Mesothelial cell of epicardium (in vitro differentiated cells): ENCODE measurements around the gene PYCARD. TPM values are rescaled to one million over a fixed set of nuclear protein-coding genes. Genes with fewer than 3 reads are reported as not detected.
"Not testable (repeated sequence)": the region's sequence is repeated elsewhere in the genome, so short reads cannot be mapped to it uniquely, and the experiment has no call there.

Experiments used
- DNase-seq, 2 experiments: peaks; one replicate each; pipeline ENCODE4 v3.0.0; 2021; ENCODE audit warnings: low spot score in 2 of 2; ENCODE audit not compliant: unreplicated experiment in 2 of 2
- H3K27ac Mint-ChIP-seq: 2 replicates; pipeline ENCODE4 v1.8.0; 2021; ENCODE audit warnings: mixed read lengths
- H3K27me3 Mint-ChIP-seq: 2 replicates; pipeline ENCODE4 v1.8.0; 2021; ENCODE audit warnings: low read depth, mixed read lengths
- H3K36me3 Mint-ChIP-seq: 2 replicates; pipeline ENCODE4 v1.8.0; 2021; ENCODE audit warnings: mixed read lengths
- H3K4me1 Mint-ChIP-seq: 2 replicates; pipeline ENCODE4 v1.8.0; 2021; ENCODE audit warnings: mixed read lengths
- H3K4me3 Mint-ChIP-seq: 2 replicates; pipeline ENCODE4 v1.8.0; 2021; ENCODE audit warnings: mild to moderate bottlenecking, moderate library complexity, mixed read lengths
- H3K9me3 Mint-ChIP-seq: 2 replicates; pipeline ENCODE4 v1.8.0; 2021; ENCODE audit warnings: mixed read lengths
- CTCF ChIP-seq: fragments of 200-600 bp; sonication (generic); IDR thresholded peaks from one replicate; pipeline ENCODE4 v1.5.0; 2021; ENCODE audit warnings: antibody characterized with exemption; ENCODE audit not compliant: unreplicated experiment
- total RNA-seq: library from RNA; stranded (reverse); gene quantifications from 3 replicates; pipeline ENCODE4 v1.2.1, GENCODE V29; 2021

The PYCARD gene
- total RNA-seq, 1 donor from 2014 or later: 6.5 TPM

DNA sequence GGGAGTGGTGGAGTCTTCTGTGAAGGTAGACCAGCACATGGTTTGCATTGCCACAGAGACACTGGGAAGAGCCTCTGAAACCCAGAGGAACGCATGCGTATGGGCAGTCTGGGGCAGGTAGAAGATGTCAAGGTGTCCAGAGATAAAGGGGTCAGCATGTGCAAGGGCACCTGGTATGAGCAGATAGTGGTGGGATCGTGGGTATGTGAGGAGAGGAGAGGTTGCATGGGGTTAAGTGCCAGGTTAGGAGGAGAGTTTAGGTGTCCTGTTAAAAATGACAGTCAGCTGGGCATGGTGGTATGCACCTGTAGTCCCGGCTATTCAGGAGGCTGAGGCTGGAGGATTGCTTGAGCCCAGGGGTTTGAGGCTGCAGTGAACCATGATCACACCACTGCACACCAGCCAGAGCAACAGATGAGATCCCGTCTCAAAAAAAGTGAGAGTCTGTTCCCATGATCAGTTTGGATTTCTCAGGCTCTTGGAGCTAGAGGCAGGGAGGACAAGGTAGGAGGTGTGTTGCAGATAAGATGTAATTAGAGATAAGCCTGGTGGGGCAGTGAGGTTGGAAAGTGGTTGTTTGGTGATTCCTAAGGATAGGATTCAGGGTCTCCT is 3.0 kb downstream of the PYCARD start:
- H3K36me3 Mint-ChIP-seq: peaks cover 24% of the 10 kb centered on the region
- peaks cover 13% of the 10 kb centered on the region for H3K4me1 Mint-ChIP-seq
- peaks cover 32% of the 10 kb centered on the region for H3K27me3 Mint-ChIP-seq
- H3K4me3 Mint-ChIP-seq: no peak overlapping the region
- no peak overlapping the region for H3K27ac Mint-ChIP-seq
- H3K9me3 Mint-ChIP-seq: no peaks in the 10 kb centered on the region
- DNase-seq: no peak
- no peak for TF ChIP-seq CTCF

DNA sequence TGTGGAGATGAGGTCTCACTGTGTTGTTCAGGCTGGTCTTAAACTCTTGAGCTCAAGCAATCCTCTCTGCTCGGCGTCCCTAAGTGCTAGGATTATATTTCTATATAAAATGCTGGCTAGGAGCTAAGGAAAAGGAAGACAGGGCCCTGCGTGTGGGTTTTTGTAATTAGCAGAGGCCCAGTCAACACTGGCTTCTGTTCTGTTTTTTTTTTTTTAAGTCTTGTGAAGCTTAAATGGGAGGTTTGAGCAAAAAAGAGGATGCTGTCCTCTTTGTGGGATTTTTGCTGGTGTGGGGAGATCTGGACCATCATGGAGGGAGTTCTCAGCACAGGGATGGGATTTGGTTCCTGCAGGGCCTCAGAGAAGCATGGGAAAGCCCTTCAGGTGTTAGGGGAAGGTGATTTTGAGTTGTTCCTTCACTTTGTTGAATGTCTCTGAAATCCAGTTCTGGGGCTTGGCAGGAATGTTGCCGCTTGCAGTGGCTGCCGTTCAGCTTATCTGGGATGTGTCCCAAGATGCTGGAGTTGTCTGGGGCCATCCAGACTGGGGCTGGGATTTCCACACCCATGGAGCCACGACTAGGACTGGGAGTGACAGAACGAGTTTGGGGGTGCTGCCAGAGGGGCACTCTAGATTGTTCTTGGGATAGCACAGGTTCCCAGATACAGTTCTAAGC is 4.2 kb downstream of the PYCARD start:
- no peaks in the 10 kb centered on the region for H3K9me3 Mint-ChIP-seq
- DNase-seq: no peak
- no peak for TF ChIP-seq CTCF
- peaks cover 13% of the 10 kb centered on the region for H3K4me1 Mint-ChIP-seq
- H3K27ac Mint-ChIP-seq: no peak overlapping the region
- H3K27me3 Mint-ChIP-seq: peaks cover 21% of the 10 kb centered on the region
- H3K36me3 Mint-ChIP-seq: peaks cover 29% of the 10 kb centered on the region
- no peak overlapping the region for H3K4me3 Mint-ChIP-seq

DNA sequence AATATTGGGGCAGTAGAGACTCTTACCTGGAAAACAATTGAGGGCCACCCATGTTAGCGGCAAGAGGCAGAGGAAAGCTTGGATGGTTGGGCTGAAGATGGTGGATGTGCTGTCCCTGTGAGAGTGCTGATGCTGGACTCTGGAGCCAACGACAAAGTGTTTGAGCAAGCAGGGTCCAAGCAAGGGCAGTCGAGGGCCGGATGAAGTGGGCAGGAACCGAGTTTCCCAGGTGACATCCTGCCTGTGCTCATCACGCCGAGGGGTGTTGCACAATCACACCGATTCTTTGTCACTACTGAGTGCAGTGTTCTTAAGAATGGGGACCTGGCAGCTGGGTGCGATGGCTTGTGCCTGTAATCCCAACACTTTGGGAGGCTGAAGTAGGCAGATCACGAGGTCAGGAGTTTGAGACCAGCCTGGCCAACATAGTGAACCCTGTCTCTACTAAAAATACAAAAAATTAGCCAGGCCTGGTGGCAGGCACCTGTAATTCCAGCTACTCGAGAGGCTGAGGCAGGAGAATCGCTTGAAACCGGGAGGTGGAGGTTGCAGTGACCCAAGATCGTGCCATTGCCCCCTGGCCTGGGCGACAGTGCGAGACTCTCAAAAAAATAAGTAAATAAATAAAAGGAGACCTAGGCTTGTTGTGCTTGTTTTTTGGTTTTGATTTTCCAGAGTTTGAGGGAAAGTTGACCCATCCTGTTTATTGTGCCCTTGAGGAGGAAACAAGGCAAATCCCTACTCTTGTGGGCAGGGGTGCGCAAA is 6.1 kb downstream of the PYCARD start:
- H3K27ac Mint-ChIP-seq: no peak overlapping the region
- H3K27me3 Mint-ChIP-seq: peaks cover 6% of the 10 kb centered on the region
- peaks cover 40% of the 10 kb centered on the region for H3K36me3 Mint-ChIP-seq
- DNase-seq: no peak
- no peaks in the 10 kb centered on the region for H3K9me3 Mint-ChIP-seq
- peaks cover 6% of the 10 kb centered on the region for H3K4me1 Mint-ChIP-seq
- no peak for TF ChIP-seq CTCF
- H3K4me3 Mint-ChIP-seq: no peak overlapping the region

- not testable (repeated sequence) for H3K4me3 Mint-ChIP-seq, DNase-seq, H3K27ac Mint-ChIP-seq, H3K27me3 Mint-ChIP-seq, H3K4me1 Mint-ChIP-seq, H3K9me3 Mint-ChIP-seq
- peaks cover 45% of the 10 kb centered on the region for H3K36me3 Mint-ChIP-seq
These were observed 6.7 kb downstream of the PYCARD start for GRCh38 chr16:31195861-31196260.

DNA sequence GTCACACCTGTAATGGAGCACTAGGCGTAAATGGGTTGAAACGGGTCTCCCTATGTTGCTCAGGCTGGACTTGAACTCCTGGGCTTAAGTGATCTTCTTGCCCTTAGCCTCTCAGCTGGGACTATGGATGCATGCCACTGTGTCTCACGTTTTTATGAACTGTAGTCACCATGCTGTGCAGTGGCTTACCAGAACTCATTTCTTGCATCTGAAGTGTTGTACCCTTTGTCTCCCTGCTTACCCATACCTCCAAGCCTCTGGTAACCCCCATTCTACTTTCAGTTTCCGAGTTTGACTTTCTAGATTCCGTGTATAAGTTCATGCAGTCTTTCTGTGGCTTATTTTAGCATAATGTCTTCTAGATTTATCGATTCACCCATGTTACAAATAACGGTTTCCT is 7.7 kb downstream of the PYCARD start:
- peaks cover 53% of the 10 kb centered on the region for H3K36me3 Mint-ChIP-seq
- H3K4me3 Mint-ChIP-seq: no peak overlapping the region
- H3K27ac Mint-ChIP-seq: no peak overlapping the region
- no peaks in the 10 kb centered on the region for H3K9me3 Mint-ChIP-seq
- no peaks in the 10 kb centered on the region for H3K27me3 Mint-ChIP-seq
- no peak for TF ChIP-seq CTCF
- H3K4me1 Mint-ChIP-seq: no peaks in the 10 kb centered on the region
- DNase-seq: no peak

- Mint-ChIP-seq H3K4me3 (no peak overlapping the region), H3K9me3 (no peaks in the 10 kb centered on the region), H3K27ac (no peak overlapping the region), H3K4me1 (no peaks in the 10 kb centered on the region), H3K36me3 (peaks cover 53% of the 10 kb centered on the region), H3K27me3 (no peaks in the 10 kb centered on the region)
- TF ChIP-seq CTCF: no peak
- DNase-seq: no peak
These were observed 8.7 kb downstream of the PYCARD start for GRCh38 chr16:31193874-31194273.
